GM12801 (cell line): ENCODE data around the gene AGGF1.

Experiments
- TF ChIP-seq, protein P1 (sequence below): IDR thresholded peaks from one replicate; pipeline ENCODE4 v1.5.1; 2011; ENCODE audit warnings: control low read depth; ENCODE audit not compliant: insufficient read length; ENCODE audit errors: extremely low read depth

AGGF1 gene

GRCh38 chr5:77066184-77066583 lies 36.0 kb downstream of the AGGF1 start:
- TF ChIP-seq, protein P1, sequence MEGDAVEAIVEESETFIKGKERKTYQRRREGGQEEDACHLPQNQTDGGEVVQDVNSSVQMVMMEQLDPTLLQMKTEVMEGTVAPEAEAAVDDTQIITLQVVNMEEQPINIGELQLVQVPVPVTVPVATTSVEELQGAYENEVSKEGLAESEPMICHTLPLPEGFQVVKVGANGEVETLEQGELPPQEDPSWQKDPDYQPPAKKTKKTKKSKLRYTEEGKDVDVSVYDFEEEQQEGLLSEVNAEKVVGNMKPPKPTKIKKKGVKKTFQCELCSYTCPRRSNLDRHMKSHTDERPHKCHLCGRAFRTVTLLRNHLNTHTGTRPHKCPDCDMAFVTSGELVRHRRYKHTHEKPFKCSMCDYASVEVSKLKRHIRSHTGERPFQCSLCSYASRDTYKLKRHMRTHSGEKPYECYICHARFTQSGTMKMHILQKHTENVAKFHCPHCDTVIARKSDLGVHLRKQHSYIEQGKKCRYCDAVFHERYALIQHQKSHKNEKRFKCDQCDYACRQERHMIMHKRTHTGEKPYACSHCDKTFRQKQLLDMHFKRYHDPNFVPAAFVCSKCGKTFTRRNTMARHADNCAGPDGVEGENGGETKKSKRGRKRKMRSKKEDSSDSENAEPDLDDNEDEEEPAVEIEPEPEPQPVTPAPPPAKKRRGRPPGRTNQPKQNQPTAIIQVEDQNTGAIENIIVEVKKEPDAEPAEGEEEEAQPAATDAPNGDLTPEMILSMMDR, result no peak

GRCh38 chr5:77066823-77067442 lies 36.7 kb downstream of the AGGF1 start:
- TF ChIP-seq, protein P1, result no peak

DNA sequence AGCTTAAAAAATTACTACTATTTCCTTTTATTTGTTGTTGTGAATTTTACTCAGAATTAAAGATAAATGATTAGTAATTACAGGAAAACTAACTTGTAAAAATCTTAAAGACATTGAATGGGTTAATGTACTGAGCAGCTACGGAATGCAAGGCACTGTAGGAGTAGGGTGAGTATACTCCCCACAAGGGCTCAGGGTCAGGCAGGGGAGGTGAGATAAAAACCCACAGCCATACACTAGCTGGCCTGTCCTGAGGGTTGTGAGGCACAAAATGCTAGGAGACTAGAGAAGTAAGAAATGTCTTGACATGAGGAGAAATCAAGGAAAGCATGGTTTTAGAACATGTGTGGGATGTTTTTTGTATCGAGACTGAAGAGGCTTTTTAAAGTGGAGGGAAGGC lies 43.5 kb downstream of the AGGF1 start:
- TF ChIP-seq, protein P1, result no peak

DNA sequence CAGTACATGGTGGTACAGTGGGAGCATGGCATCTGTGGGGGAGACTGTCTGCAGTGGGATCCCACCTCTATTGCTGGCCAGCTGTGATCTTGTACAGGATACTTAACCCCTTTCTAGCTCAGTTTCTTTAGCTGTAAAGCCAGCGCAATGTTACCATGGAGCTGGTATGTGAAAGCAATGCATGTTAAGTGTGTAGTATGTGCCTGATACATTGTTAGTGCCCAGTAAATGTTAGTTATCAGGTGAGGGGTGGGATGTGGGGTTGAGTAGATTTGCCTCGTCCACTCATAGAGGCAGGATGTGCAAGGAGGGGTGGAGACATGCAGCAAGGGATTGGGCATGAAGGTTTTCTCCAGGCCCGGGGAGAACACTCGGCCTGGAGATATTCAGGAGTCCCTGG lies 44.5 kb downstream of the AGGF1 start:
- TF ChIP-seq, protein P1, result no peak

DNA sequence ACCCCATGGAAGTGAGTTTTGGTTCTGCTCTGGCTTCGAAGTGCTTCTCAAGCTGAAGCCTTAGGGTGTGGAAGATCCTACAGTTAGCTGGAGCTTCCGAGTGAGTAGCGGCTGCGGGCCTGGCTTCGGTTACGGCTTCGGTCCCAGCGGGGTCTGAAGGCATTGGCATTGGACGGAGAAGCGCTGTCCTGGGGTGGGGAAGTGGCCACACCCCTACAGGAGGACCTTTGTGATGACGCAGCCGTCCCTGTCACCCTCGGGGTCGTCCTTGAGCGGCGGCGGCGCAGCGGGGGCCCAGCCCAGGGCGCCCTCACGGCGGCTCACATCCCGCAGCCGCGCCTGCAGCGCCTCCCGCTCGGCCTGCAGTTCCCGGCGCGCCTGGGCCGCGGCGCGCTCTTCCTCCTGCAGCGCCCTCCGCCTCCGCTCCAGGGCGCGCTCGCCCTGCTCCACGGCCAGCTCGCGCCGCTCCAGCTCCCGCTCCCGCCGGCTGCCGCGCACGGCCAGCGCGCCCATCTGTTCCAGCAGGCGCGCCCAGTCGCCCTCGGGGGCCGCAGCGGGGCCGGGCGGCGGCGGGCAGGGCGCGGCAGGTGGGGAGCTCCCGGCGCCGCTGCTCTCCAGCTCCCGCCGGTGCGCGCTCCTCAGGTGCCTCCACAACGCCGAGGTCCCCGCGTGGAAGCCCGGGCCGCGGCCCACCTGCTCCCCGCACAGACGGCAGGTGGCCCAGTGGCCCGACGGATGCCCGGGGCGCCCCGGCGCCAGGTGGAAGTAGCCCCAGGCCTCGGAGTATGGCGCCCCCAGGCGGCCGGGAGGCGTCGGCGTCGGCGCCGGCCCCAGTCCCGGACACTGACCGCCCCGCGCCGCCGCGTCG lies 47.0 kb downstream of the AGGF1 start:
- TF ChIP-seq, protein P1, result no peak

DNA sequence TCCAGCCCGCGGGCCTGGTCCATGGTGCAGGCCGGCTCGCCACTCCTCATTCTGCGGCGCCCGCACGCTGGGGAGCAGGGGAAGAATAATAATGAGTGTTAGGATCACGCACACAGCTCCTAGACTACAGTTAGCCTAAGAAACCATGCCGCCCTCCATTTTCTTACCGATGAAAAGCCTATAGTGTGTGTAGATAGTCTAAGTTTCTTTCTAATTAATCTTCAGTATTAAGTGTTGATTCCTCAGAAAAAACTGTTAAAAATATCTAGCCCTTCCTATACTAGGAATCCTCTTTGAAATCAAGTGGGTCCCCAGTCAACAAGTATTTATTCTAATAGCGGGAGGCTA lies 47.6 kb downstream of the AGGF1 start:
- TF ChIP-seq, protein P1, result no peak

DNA sequence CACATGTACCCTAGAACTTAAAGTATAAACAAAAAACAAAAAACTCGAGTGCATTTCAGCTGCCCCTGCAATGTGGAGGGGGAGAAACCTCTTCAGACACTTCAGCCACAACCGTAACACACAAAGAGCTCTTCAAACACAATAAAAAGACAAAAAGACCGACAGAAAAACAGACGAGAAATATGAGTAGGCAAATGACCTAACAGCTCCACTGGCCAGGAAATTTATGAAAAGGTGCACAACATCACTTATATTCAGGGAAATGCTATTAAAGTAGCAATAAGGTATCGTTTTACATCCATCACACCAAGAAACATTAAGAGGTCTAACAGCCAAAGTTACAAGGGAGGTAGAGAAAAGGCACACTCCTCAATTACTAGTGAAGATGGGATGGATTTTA lies 50.7 kb downstream of the AGGF1 start:
- TF ChIP-seq, protein P1, result no peak
